Cardiac fibroblast (primary cell): ENCODE results near the gene TUBA1B.

Source experiments
- DNase-seq, 2 donors: peaks; one replicate each; pipeline versions ENCODE4 v3.0.0 to v3.0.0-alpha.2; 2010; ENCODE audit warnings: low read depth in 2 of 2
- H3K4me3 ChIP-seq, 2 donors: replicated peaks in 1 of 2; 1 replicate in 1 of 2; 2 replicates in 1 of 2; pipeline ENCODE4 v1.5.1; 2011; ENCODE audit warnings: low read depth in 2 of 2, low read length in 2 of 2, mild to moderate bottlenecking in 2 of 2, moderate library complexity in 1 of 2
- TF ChIP-seq, protein P1 (sequence below): IDR thresholded peaks from one replicate; pipeline ENCODE4 v1.5.1; 2011; ENCODE audit warnings: low read depth, mild to moderate bottlenecking, low read length, inconsistent platforms

Gene TUBA1B

DNA sequence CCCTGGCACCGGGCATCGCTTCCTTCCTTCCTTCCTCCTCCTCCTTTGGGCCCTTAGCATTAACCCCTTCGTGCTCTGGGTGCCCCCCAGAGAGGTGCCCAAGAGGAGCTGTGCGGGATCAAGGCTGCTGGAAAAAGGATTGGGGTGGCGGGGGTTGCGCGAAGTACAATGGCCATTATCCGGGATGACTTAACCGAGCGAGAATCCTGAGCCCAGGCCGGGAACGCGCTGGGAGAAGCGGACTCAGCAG lies 39.4 kb downstream of the TUBA1B start:
- peak in 1 of 2 donors; percentile 47 for DNase-seq
- H3K4me3 ChIP-seq = peak overlapping the region; percentile 25 to 35
- TF ChIP-seq, protein P1, sequence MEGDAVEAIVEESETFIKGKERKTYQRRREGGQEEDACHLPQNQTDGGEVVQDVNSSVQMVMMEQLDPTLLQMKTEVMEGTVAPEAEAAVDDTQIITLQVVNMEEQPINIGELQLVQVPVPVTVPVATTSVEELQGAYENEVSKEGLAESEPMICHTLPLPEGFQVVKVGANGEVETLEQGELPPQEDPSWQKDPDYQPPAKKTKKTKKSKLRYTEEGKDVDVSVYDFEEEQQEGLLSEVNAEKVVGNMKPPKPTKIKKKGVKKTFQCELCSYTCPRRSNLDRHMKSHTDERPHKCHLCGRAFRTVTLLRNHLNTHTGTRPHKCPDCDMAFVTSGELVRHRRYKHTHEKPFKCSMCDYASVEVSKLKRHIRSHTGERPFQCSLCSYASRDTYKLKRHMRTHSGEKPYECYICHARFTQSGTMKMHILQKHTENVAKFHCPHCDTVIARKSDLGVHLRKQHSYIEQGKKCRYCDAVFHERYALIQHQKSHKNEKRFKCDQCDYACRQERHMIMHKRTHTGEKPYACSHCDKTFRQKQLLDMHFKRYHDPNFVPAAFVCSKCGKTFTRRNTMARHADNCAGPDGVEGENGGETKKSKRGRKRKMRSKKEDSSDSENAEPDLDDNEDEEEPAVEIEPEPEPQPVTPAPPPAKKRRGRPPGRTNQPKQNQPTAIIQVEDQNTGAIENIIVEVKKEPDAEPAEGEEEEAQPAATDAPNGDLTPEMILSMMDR = no peak

DNA sequence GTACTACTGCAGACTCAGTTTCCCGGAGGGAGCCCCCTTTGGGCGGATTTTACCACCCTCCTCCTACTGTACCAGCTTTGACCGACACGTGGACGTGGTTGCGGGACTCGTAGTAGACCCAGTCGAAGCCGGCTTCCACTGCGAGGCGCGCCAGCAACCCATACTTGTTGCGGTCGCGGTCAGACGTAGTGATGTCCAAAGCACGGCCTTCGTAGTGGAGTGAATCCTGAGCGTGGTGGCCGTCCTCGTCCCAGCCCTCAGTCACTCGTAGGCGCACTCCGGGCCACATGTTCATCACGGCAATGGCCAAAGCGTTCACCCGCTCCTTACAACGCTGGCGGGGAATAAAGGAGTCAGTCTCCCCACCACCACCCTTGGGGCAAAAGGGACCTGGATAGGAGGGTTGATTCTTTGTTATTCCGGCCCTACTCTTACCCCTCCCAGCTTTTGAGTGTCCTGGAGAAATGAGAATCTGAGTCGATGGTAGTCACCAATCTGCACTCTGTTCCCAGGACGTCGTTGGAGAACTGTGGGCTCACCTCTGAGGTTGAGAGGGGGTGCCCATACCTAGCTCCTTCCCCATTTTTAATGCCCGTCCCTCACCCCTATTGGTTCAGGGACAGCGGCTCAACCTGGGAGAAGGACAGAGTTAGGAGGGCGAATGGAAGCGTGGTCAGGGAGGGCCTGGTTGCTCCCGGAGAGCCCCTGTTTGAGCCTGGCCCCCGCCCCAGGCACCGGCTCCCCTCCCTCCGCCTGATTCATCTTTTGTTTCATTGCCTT lies 39.9 kb downstream of the TUBA1B start:
- DNase-seq = no peak
- TF ChIP-seq, protein P1 = no peak
- no peak overlapping the region for H3K4me3 ChIP-seq

DNA sequence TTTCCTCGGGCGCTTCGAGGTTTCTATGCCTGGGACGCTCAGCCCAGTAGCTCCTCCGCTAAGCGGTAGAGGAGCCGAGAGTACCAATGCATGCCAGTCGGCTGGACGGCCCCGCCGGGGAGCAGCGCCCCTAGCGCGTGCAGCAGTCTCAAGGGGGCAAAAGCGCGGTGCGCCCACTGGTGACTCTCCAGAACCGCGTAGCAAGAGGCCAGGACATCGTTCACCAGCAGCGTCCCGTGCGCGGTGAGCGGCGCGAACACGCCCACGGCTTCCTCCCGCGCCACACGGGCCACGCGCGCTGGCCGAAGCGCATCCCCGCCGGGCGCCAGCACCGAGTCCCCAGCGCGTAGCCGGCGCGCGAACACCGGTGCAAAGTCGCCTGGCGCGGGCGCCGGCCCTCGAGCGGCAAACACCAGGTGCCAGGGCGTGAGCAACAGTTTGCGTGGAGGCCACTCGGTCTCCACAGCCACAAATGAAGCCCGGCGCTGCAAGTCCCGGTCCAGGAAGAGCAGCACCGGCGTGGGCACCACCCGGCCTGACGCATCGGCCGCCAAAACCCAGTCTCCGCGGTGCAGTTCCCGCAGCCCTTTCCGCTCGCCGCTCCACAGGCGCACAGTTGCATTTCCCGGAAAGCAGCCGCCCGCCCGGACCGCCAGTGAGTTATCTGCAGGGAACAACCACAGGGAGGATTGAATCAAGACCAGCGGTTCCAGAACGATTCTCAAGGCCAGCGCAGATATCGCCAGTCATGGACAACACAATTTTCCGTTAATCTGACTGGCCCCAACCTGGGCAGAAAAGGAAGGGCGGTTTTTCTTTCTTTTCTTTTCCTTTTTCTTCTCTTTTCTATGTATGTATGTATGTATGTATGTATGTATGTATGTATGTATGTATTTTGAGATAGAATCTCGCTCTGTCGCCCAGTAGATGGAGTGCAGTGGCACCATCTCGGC lies 41.1 kb downstream of the TUBA1B start:
- peak overlapping the region; percentile 38 to 43 for H3K4me3 ChIP-seq
- TF ChIP-seq, protein P1 = peak; percentile 16
- peak; percentile 58 to 59 for DNase-seq

DNA sequence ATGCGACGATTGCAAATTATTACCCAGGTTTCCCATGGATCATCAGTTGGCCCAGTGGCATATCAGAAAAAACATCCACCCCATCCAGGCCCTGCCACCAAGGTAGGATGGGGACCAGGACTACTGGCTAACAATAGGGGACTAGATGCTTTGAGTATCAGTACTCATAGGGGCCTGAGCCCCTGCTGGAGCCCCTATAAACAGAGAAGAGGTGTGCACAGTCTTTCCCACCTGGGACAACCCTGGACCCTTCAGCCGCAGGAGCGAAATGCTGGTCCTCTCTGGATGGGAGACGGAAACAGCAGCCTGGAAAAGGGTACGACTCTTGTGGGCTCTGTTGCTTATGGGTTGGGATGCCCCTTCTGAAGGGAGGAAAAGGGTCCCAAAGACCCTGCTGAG lies 42.3 kb downstream of the TUBA1B start:
- TF ChIP-seq, protein P1 = no peak
- no peak overlapping the region for H3K4me3 ChIP-seq
- no peak for DNase-seq

DNA sequence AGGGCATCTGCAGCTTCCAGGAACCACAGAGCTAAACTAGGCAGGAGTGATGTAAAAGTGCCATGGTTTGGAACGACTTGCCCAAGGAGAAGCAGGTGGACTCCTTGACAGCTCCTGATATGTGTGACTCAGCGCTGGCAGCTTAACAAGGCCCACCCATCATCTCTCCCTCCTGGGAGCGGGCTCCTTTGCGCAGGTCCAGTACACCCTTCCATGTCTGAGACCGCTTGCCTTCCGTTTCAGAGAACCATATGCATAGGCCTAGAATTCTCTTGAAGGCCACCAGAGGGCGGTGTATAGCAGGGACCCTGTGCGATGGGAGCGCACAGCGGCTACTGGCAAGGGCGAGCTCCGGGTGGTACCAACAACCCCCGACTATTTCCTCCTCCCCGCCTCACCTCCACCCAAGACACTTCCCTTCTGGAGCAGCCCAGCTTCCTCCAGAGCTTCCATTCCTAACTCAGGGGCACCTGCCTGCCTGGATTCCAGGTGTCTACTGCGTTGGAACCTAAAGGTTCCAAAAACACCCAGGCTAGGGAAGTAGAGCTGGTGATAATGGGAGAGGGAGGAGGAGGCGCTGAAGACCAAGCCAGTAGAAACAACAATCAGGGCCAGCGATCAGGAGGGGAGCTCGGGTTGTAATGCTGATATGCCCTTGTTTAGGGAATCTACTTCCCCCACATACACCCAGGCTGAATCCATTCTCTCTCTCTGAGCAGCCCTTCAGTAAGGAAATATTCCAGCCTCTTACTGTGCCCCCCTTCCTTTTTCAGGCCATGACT lies 42.9 kb downstream of the TUBA1B start:
- H3K4me3 ChIP-seq = no peak overlapping the region
- TF ChIP-seq, protein P1 = peak; percentile 91
- DNase-seq = peak; percentile 95 to 96

DNA sequence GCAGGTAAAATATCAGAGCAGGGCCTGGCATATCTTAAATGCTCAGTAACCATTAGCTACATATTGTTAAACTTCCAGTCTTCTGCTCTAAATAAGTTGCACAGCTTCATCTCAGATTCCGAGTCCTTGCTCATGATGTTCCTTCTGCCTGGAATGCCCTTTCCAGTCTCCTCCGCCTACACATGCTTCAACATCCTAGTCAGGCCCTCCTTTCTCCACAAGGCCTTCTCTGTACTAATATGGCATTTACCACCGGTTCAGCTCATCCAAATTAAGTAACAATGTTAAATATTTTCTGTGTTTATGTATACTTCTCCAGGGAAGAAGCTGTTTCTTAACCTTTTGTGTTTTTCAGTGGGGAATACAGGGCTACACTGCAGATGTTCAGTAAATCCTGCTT lies 45.1 kb downstream of the TUBA1B start:
- no peak overlapping the region for H3K4me3 ChIP-seq
- DNase-seq = peak; percentile 8 to 39
- TF ChIP-seq, protein P1 = no peak
